Fibroblast of the aortic adventitia (primary cell): ENCODE measurements around the gene ERC1. TPM values are rescaled to one million over a fixed set of nuclear protein-coding genes. Genes with fewer than 3 reads are reported as not detected.
"Not testable (repeated sequence)": the region's sequence is repeated elsewhere in the genome, so short reads cannot be mapped to it uniquely, and the experiment has no call there.

Experiments
- DNase-seq: peaks from one replicate; pipeline ENCODE4 v3.0.0-alpha.2; 2010; ENCODE audit warnings: low read depth
- H3K4me3 ChIP-seq: 2 replicates; pipeline ENCODE4 v1.5.1; 2011; ENCODE audit warnings: low read depth, mild to moderate bottlenecking, control low read depth, low read length, moderate library complexity
- CTCF ChIP-seq: IDR thresholded peaks from 2 replicates; pipeline ENCODE4 v1.5.1; 2011; ENCODE audit warnings: mild to moderate bottlenecking, low read length, control low read depth, inconsistent platforms; ENCODE audit not compliant: insufficient read depth
- total RNA-seq: library from RNA; depleted of rRNA; stranded (reverse); fragments of >200 nt; gene quantifications from 2 replicates; pipeline ENCODE4 v1.2.3, GENCODE V29; 2012; ENCODE audit warnings: low replicate concordance

The ERC1 gene
- total RNA-seq, 1 donor, result 50.9 TPM

DNA sequence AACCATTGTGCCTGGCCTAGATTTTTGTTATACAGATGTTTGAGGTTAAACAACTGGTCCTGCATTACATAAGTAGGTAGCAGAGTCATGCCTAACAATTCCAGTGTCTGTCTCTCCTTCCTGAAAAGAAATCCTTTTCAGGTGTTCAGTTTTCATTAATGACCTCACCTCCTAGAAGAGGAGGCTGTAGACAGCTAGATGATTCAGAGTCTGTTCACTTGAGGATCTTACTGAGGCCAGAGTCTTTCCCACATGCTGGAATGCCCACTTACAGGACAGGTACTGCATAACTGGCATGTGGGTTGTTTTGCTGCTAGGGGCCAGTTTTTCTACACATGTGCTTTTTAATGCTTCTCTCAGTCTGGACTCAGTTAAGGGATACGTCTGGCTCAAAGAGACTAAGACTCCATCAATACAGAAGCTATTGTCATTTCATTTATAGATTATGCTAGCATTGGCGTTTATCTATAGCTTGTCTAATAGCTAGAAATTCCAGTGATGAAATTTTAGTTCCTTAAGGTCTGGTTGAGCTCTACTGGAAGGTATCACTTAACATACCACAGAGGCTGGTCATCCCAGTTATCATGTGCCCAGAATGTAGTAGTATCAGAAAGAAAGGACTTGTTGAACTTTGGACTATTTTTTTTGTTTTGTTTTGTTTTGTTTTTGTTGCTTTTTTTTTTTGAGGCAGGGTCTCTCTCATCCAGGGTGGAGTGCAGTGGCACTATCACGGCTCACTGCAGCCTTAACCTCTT, 206.4 kb downstream of the ERC1 start:
- no peak overlapping the region for H3K4me3 ChIP-seq
- no peak for TF ChIP-seq CTCF
- DNase-seq, result peak; percentile 41

DNA sequence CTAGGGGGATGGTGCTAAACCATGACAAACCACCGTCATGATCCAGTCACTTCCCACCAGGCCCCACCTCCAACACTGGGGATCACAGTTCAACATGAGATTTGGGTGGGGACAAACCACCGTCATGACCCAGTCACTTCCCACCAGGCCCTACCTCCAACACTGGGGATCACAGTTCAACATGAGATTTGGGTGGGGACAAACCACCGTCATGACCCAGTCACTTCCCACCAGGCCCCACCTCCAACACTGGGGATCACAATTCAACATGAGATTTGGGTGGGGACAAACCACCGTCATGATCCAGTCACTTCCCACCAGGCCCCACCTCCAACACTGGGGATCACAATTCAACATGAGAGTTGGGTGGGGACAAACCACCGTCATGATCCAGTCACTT, 207.8 kb downstream of the ERC1 start:
- DNase-seq, result not testable (repeated sequence)

DNA sequence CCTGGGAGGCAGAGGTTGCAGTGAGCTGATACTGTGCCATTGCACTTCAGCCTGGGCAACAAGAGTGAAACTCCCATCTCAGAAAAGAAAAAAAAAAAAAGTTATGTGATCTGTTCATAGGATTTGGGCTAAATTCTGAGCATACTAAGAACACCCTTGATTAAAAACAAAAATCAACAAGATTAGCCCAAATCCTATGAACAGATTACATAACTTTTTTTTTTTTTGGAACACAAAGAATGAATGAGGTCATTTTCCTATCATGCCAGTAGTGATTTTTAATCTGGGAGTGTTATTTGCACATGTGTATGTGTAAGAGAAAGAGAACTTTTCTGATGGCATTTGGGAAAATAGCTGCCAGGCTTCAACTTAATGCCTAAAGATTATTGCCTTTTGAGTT, 208.7 kb downstream of the ERC1 start:
- no peak for TF ChIP-seq CTCF
- peak; percentile 24 for DNase-seq
- no peak overlapping the region for H3K4me3 ChIP-seq

More for the DNA sequence above, 207.8 kb downstream of the ERC1 start:
- H3K4me3 ChIP-seq, result not testable (repeated sequence)

- no peak for DNase-seq
- no peak overlapping the region for H3K4me3 ChIP-seq
- TF ChIP-seq CTCF, result no peak
Measured at GRCh38 chr12:1201030-1201429, 210.0 kb downstream of the ERC1 start.

DNA sequence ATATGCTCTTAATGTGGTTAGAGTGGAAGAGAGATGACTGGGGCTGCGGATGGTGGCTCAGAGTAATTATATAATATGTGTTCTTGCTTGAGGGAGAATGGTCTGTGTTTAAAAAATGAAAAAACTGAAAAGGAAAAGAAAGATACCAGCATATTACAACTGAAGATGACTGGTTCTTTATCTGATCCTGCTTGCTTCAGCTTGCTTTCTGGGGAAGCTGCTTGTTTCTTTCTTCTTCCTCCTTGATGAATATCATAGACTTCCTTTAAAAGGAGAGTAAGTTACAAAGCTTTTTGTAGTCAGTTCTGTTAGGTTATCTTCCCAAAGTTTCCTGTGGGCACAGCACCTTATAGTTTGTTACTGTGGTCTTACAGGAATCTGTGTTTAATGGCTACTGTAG, 210.9 kb downstream of the ERC1 start:
- TF ChIP-seq CTCF, result no peak
- DNase-seq, result no peak
- H3K4me3 ChIP-seq, result no peak overlapping the region

- DNase-seq, result peak; percentile 56
- H3K4me3 ChIP-seq, result no peak overlapping the region
- no peak for TF ChIP-seq CTCF
Measured at GRCh38 chr12:1203735-1204019, 212.7 kb downstream of the ERC1 start.

- peak overlapping the region; percentile 62 for H3K4me3 ChIP-seq
- no peak for TF ChIP-seq CTCF
- DNase-seq, result peak; percentile 61
Measured at GRCh38 chr12:1204581-1205121, 213.6 kb downstream of the ERC1 start.
